Measurements from ENCODE around the gene PIK3C2G. TPM values are rescaled to one million over a fixed set of nuclear protein-coding genes. Genes with fewer than 3 reads are reported as not detected.

Gene PIK3C2G
- total and polyA plus RNA-seq, 2 of the 13 experiments (the other 11 are each of a cell fraction or from before 2014, with no cell fraction given) = not detected

GRCh38 chr12:18676996-18677588 lies 415.8 kb downstream of the PIK3C2G start:
- no peak overlapping the region for H3K4me3 ChIP-seq (replicated peaks in 1 of 3; ENCODE audit: insufficient read depth in 1 of 3, low read depth in 2 of 3, low read length in 3 of 3)
- H3K79me2 ChIP-seq (ENCODE audit: insufficient read depth, low read length) = no peaks in the 10 kb centered on the region
- no peak for FAIRE-seq
- ChIA-PET CTCF (ENCODE audit: low intra/inter-chr PET ratio, low total read pairs) (no interaction called here), POLR2A (no interaction called here)
- no TSS peak for BruUV-seq (replicated peaks)
- ATAC-seq = no peak
- H3K36me3 ChIP-seq (replicated peaks in 1 of 2; ENCODE audit: control insufficient read depth in 1 of 2, insufficient read depth in 2 of 2, low read length in 2 of 2) = no peaks in the 10 kb centered on the region
- TF ChIP-seq ZNF678 (CRISPR knock-in tag; IDR thresholded peaks at IDR 0.05) = no peak
- TF ChIP-seq DNMT3B (CRISPR knock-in tag; conservative IDR thresholded peaks at IDR 0.05) = no peak
- no peak for TF ChIP-seq ZKSCAN5 (CRISPR knock-in tag; IDR thresholded peaks at IDR 0.05)
- no peak for DNase-seq (ENCODE audit: low spot score)
- H3K27me3 ChIP-seq (ENCODE audit: control insufficient read depth in 1 of 2, insufficient read depth in 2 of 2, low read length in 2 of 2) = no peaks in the 10 kb centered on the region
- no peak overlapping the region for H3K9ac ChIP-seq (ENCODE audit: insufficient read depth, low read depth, low read length)
- 15% methylated on average over 5 of the region's 5 CpGs for WGBS (ENCODE audit: low lambda C conversion rate)
- H4K20me1 ChIP-seq (ENCODE audit: insufficient read depth, low read length) = no peaks in the 10 kb centered on the region
- no peak overlapping the region for H3K4me2 ChIP-seq (ENCODE audit: low read depth, low read length)
- H2AFZ ChIP-seq (ENCODE audit: low read length) = no peak overlapping the region
- in situ Hi-C loops (cut with HindIII; ENCODE audit: extremely low pct_ligation_motif_present, low pct_unique_long_range_greater_than_20kb) = no loop called here
- intact Hi-C loops (cut with micrococcal nuclease; ENCODE audit: unreplicated experiment) = no loop called here
- H3K27ac ChIP-seq (ENCODE audit: extremely low read length, insufficient read depth, low read length) = no peak overlapping the region
- no peaks in the 10 kb centered on the region for H3K9me3 ChIP-seq (ENCODE audit: low read length)
- no peaks in the 10 kb centered on the region for H3K4me1 ChIP-seq (ENCODE audit: insufficient read depth, low read length)

- Histone ChIP-seq H3K9ac (ENCODE audit: insufficient read depth, low read depth, low read length) (no peak overlapping the region), H3K36me3 (replicated peaks in 1 of 2; ENCODE audit: control insufficient read depth in 1 of 2, insufficient read depth in 2 of 2, low read length in 2 of 2) (no peaks in the 10 kb centered on the region), H3K4me1 (ENCODE audit: insufficient read depth, low read length) (no peaks in the 10 kb centered on the region), H3K27me3 (ENCODE audit: control insufficient read depth in 1 of 2, insufficient read depth in 2 of 2, low read length in 2 of 2) (no peaks in the 10 kb centered on the region), H3K79me2 (ENCODE audit: insufficient read depth, low read length) (no peaks in the 10 kb centered on the region), H3K27ac (ENCODE audit: extremely low read length, insufficient read depth, low read length) (no peak overlapping the region), H4K20me1 (ENCODE audit: insufficient read depth, low read length) (no peaks in the 10 kb centered on the region), H3K4me3 (replicated peaks in 1 of 3; ENCODE audit: insufficient read depth in 1 of 3, low read depth in 2 of 3, low read length in 3 of 3) (no peak overlapping the region), H3K4me2 (ENCODE audit: low read depth, low read length) (no peak overlapping the region), H2AFZ (ENCODE audit: low read length) (no peak overlapping the region), H3K9me3 (ENCODE audit: low read length) (no peaks in the 10 kb centered on the region)
- FAIRE-seq = no peak
- ChIA-PET CTCF (ENCODE audit: low intra/inter-chr PET ratio, low total read pairs) (no interaction called here), POLR2A (no interaction called here)
- in situ Hi-C loops (cut with HindIII; ENCODE audit: extremely low pct_ligation_motif_present, low pct_unique_long_range_greater_than_20kb) (no loop called here), intact Hi-C loops (cut with micrococcal nuclease; ENCODE audit: unreplicated experiment) (no loop called here)
- TF ChIP-seq PPARG (CRISPR knock-in tag; conservative IDR thresholded peaks at IDR 0.05) = no peak
- TF ChIP-seq GMEB1 (CRISPR knock-in tag; IDR thresholded peaks at IDR 0.05; ENCODE audit: borderline replicate concordance) = no peak
- TF ChIP-seq TEAD2 (CRISPR knock-in tag; IDR thresholded peaks at IDR 0.05) = no peak
- TF ChIP-seq U2AF2 (IDR thresholded peaks at IDR 0.05; ENCODE audit: low read depth, low read length) = no peak
- no peak for TF ChIP-seq HNRNPL (IDR thresholded peaks at IDR 0.05; ENCODE audit: low read depth, low read length)
- 0% methylated on average over 3 of the region's 3 CpGs for WGBS (ENCODE audit: low lambda C conversion rate)
- ATAC-seq = no peak
- no TSS peak for BruUV-seq (replicated peaks)
- no peak for DNase-seq (ENCODE audit: low spot score)
Observed at GRCh38 chr12:18681818-18682217, 420.5 kb downstream of the PIK3C2G start.
